Neural cell (in vitro differentiated cells): ENCODE results near the gene GALNT15. TPM values are rescaled to one million over a fixed set of nuclear protein-coding genes. Genes with fewer than 3 reads are reported as not detected.

Experiments
- H2AFZ ChIP-seq: fragments of 200-600, 300-800 bp; sonication (generic), shearing (Covaris generic); 2 replicates; pipeline ENCODE4 v1.6.0; 2014; ENCODE audit warnings: low read depth, mild to moderate bottlenecking, antibody characterized with exemption, low read length, moderate library complexity
- H3F3A ChIP-seq: fragments of 200-600 bp; shearing (Covaris generic); 2 replicates; pipeline ENCODE4 v1.6.1; 2016; ENCODE audit warnings: mild to moderate bottlenecking, moderate library complexity, mixed read lengths, antibody characterized with exemption, low read length; ENCODE audit not compliant: insufficient read depth, poor library complexity, severe bottlenecking
- H3K27ac ChIP-seq: fragments of 200-600, 300-800 bp; sonication (generic), shearing (Covaris generic); 2 replicates; pipeline ENCODE4 v1.5.1; 2014; ENCODE audit warnings: mild to moderate bottlenecking, low read length, moderate library complexity
- H3K27me3 ChIP-seq: fragments of 300-800, 200-600 bp; sonication (generic), shearing (Covaris generic); 2 replicates; pipeline ENCODE4 v1.6.0; 2014; ENCODE audit warnings: mild to moderate bottlenecking, low read depth, low read length, moderate library complexity; ENCODE audit not compliant: insufficient read depth
- H3K36me3 ChIP-seq: fragments of 300-800, 200-600 bp; sonication (generic), shearing (Covaris generic); 2 replicates; pipeline ENCODE4 v1.5.1; 2014; ENCODE audit warnings: mild to moderate bottlenecking, antibody characterized with exemption, low read length, moderate library complexity; ENCODE audit not compliant: insufficient read depth
- H3K4me2 ChIP-seq: fragments of 300-800, 200-600 bp; sonication (generic), shearing (Covaris generic); 2 replicates; pipeline ENCODE4 v1.6.0; 2014; ENCODE audit warnings: mild to moderate bottlenecking, low read length
- H3K4me3 ChIP-seq: fragments of 300-800, 200-600 bp; sonication (generic), shearing (Covaris generic); 2 replicates; pipeline ENCODE4 v1.5.1; 2014; ENCODE audit warnings: mild to moderate bottlenecking, low read length, moderate library complexity
- H3K79me2 ChIP-seq: fragments of 200-600 bp; shearing (Covaris generic); replicated peaks from 2 replicates; pipeline ENCODE4 v1.6.0; 2014; ENCODE audit warnings: mild to moderate bottlenecking, low read length, moderate library complexity; ENCODE audit not compliant: insufficient read depth
- H3K9ac ChIP-seq: fragments of 300-800, 200-600 bp; sonication (generic), shearing (Covaris generic); 2 replicates; pipeline ENCODE4 v1.6.1; 2016; ENCODE audit warnings: mild to moderate bottlenecking, low read length, mixed read lengths
- H3K9me2 ChIP-seq: fragments of 200-600 bp; shearing (Covaris generic); 2 replicates; pipeline ENCODE4 v1.6.1; 2016; ENCODE audit warnings: mild to moderate bottlenecking, low read length, mixed read lengths; ENCODE audit not compliant: insufficient read depth
- H3K9me3 ChIP-seq: fragments of 200-600, 300-800 bp; sonication (generic), shearing (Covaris generic); 2 replicates; pipeline ENCODE4 v1.6.1; 2016; ENCODE audit warnings: mild to moderate bottlenecking, mixed run types, low read length, moderate library complexity, mixed read lengths
- H4K20me1 ChIP-seq: fragments of 200-600 bp; shearing (Covaris generic); 2 replicates; pipeline ENCODE4 v1.6.1; 2016; ENCODE audit warnings: mild to moderate bottlenecking, mixed run types; ENCODE audit not compliant: insufficient read depth
- EP300 ChIP-seq: fragments of 450-650 bp; conservative IDR thresholded peaks from 2 replicates; pipeline ENCODE4 v1.6.1; 2014; ENCODE audit warnings: antibody characterized with exemption, mild to moderate bottlenecking, moderate library complexity; ENCODE audit not compliant: poor library complexity, severe bottlenecking
- EZH2 ChIP-seq: fragments of 200-600, 300-800 bp; shearing (Covaris generic), sonication (generic); IDR thresholded peaks from 2 replicates; pipeline ENCODE4 v1.6.1; 2014; ENCODE audit warnings: antibody characterized with exemption, low read length, borderline replicate concordance, mild to moderate bottlenecking; ENCODE audit not compliant: insufficient read depth, poor library complexity, severe bottlenecking
- MXI1 ChIP-seq: fragments of 450-650 bp; conservative IDR thresholded peaks from 2 replicates; pipeline ENCODE4 v1.6.1; 2014; ENCODE audit warnings: antibody characterized with exemption, mild to moderate bottlenecking; ENCODE audit not compliant: poor library complexity, severe bottlenecking
- POLR2AphosphoS5 ChIP-seq: IDR thresholded peaks from 2 replicates; pipeline ENCODE4 v1.6.1; 2012
- RAD21 ChIP-seq: fragments of 450-650 bp; conservative IDR thresholded peaks from 2 replicates; pipeline ENCODE4 v1.6.1; 2014; ENCODE audit warnings: antibody characterized with exemption, mild to moderate bottlenecking, moderate library complexity
- SMC3 ChIP-seq: fragments of 450-650 bp; conservative IDR thresholded peaks from 2 replicates; pipeline ENCODE4 v1.6.1; 2014; ENCODE audit warnings: antibody characterized with exemption, mild to moderate bottlenecking, moderate library complexity; ENCODE audit not compliant: poor library complexity
- TAF1 ChIP-seq: IDR thresholded peaks from 2 replicates; pipeline ENCODE4 v1.6.1; 2012; ENCODE audit warnings: low read depth
- polyA plus RNA-seq: library from polyadenylated mRNA; depleted of rRNA; stranded (reverse); fragments of >200 nt; gene quantifications from 2 replicates; pipeline ENCODE4 v1.2.3, GENCODE V29; 2014
- TF ChIP-seq, protein P1 (sequence below): IDR thresholded peaks from 2 replicates; pipeline ENCODE4 v1.6.1; 2012; ENCODE audit warnings: borderline replicate concordance
- TF ChIP-seq, protein P2 (sequence below): fragments of 450-650 bp; IDR thresholded peaks from 2 replicates; pipeline ENCODE4 v1.5.1; 2014; ENCODE audit warnings: antibody characterized with exemption, mild to moderate bottlenecking, moderate library complexity; ENCODE audit not compliant: poor library complexity, severe bottlenecking

The GALNT15 gene
- polyA plus RNA-seq, 1 donor from 2014 or later, result 1.5 TPM

- Histone ChIP-seq H3K4me2 (no peak overlapping the region), H3K9me2 (no peaks in the 10 kb centered on the region), H3K4me3 (no peak overlapping the region), H3K27ac (no peak overlapping the region), H3F3A (no peaks in the 10 kb centered on the region), H3K36me3 (no peaks in the 10 kb centered on the region), H3K27me3 (no peaks in the 10 kb centered on the region), H3K9ac (no peak overlapping the region), H4K20me1 (no peaks in the 10 kb centered on the region), H3K9me3 (no peaks in the 10 kb centered on the region), H3K79me2 (no peaks in the 10 kb centered on the region), H2AFZ (no peak overlapping the region)
- TF ChIP-seq EP300 (no peak), POLR2AphosphoS5 (no peak), TAF1 (no peak)
- TF ChIP-seq, protein P1, sequence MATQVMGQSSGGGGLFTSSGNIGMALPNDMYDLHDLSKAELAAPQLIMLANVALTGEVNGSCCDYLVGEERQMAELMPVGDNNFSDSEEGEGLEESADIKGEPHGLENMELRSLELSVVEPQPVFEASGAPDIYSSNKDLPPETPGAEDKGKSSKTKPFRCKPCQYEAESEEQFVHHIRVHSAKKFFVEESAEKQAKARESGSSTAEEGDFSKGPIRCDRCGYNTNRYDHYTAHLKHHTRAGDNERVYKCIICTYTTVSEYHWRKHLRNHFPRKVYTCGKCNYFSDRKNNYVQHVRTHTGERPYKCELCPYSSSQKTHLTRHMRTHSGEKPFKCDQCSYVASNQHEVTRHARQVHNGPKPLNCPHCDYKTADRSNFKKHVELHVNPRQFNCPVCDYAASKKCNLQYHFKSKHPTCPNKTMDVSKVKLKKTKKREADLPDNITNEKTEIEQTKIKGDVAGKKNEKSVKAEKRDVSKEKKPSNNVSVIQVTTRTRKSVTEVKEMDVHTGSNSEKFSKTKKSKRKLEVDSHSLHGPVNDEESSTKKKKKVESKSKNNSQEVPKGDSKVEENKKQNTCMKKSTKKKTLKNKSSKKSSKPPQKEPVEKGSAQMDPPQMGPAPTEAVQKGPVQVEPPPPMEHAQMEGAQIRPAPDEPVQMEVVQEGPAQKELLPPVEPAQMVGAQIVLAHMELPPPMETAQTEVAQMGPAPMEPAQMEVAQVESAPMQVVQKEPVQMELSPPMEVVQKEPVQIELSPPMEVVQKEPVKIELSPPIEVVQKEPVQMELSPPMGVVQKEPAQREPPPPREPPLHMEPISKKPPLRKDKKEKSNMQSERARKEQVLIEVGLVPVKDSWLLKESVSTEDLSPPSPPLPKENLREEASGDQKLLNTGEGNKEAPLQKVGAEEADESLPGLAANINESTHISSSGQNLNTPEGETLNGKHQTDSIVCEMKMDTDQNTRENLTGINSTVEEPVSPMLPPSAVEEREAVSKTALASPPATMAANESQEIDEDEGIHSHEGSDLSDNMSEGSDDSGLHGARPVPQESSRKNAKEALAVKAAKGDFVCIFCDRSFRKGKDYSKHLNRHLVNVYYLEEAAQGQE, result no peak
These were observed 3.5 kb upstream of the GALNT15 start for GRCh38 chr3:16171009-16171408.

- H3K36me3 ChIP-seq, result no peaks in the 10 kb centered on the region
- H3K27me3 ChIP-seq, result no peaks in the 10 kb centered on the region
- no peaks in the 10 kb centered on the region for H4K20me1 ChIP-seq
- H3K9ac ChIP-seq, result no peak overlapping the region
- H3K27ac ChIP-seq, result no peak overlapping the region
- no peak overlapping the region for H2AFZ ChIP-seq
- H3K79me2 ChIP-seq, result no peaks in the 10 kb centered on the region
- H3K9me2 ChIP-seq, result no peaks in the 10 kb centered on the region
- TF ChIP-seq, protein P1, result no peak
- TF ChIP-seq EP300 (no peak), MXI1 (no peak), RAD21 (no peak), EZH2 (no peak), SMC3 (no peak), TAF1 (no peak), POLR2AphosphoS5 (no peak)
- TF ChIP-seq, protein P2, sequence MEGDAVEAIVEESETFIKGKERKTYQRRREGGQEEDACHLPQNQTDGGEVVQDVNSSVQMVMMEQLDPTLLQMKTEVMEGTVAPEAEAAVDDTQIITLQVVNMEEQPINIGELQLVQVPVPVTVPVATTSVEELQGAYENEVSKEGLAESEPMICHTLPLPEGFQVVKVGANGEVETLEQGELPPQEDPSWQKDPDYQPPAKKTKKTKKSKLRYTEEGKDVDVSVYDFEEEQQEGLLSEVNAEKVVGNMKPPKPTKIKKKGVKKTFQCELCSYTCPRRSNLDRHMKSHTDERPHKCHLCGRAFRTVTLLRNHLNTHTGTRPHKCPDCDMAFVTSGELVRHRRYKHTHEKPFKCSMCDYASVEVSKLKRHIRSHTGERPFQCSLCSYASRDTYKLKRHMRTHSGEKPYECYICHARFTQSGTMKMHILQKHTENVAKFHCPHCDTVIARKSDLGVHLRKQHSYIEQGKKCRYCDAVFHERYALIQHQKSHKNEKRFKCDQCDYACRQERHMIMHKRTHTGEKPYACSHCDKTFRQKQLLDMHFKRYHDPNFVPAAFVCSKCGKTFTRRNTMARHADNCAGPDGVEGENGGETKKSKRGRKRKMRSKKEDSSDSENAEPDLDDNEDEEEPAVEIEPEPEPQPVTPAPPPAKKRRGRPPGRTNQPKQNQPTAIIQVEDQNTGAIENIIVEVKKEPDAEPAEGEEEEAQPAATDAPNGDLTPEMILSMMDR, result no peak
- H3F3A ChIP-seq, result no peaks in the 10 kb centered on the region
- no peaks in the 10 kb centered on the region for H3K9me3 ChIP-seq
- no peak overlapping the region for H3K4me3 ChIP-seq
- no peak overlapping the region for H3K4me2 ChIP-seq
These were observed 2.7 kb upstream of the GALNT15 start for GRCh38 chr3:16171825-16172224.
